GM10266 (cell line): ENCODE results near the gene ZNF585A.
"Not testable (repeated sequence)": the region's sequence is repeated elsewhere in the genome, so short reads cannot be mapped to it uniquely, and the experiment has no call there.

Experiments used
- DNase-seq: peaks from one replicate; pipeline ENCODE4 v3.0.0; 2012; ENCODE audit errors: extremely low spot score
- CTCF ChIP-seq: IDR thresholded peaks from 2 replicates; pipeline ENCODE4 v1.5.1; 2012; ENCODE audit warnings: mild to moderate bottlenecking, low read depth; ENCODE audit not compliant: control insufficient read depth, insufficient read depth; ENCODE audit errors: missing control alignments

Gene ZNF585A

GRCh38 chr19:37127999-37128820 is 44.3 kb downstream of the ZNF585A start:
- TF ChIP-seq CTCF: no peak
- no peak for DNase-seq

DNA sequence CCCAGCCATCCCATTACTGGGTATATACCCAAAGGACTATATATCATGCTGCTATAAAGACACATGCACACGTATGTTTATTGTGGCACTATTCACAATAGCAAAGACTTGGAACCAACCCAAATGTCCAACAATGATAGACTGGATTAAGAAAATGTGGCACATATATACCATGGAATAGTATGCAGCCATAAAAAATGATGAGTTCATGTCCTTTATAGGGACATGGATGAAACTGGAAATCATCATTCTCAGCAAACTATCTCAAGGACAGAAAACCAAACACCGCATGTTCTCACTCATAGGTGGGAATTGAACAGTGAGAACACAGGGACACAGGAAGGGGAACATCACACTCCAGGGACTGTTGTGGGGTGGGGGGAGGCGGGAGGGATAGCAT is 50.4 kb downstream of the ZNF585A start:
- not testable (repeated sequence) for DNase-seq

- no peak for TF ChIP-seq CTCF
- no peak for DNase-seq
These were observed 58.5 kb downstream of the ZNF585A start for GRCh38 chr19:37114001-37114400.

DNA sequence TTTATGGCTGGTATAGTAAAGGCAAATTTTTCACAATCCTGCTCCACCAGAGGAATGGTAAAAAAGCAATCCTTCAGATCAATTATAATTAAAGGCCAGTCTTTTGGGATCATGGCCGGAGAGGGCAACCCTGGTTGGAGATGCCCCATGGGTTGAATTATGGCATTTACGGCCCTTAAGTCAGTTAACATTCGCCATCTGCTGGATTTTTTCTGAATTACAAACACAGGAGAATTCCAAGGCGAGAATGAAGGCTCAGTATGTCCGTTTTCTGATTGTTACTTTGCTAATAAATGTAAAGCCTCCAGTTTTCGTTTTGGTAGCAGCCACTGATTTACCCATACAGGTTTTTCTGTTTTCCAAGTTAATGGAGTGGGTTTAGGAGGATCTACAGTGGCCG is 60.7 kb downstream of the ZNF585A start:
- DNase-seq: not testable (repeated sequence)

- DNase-seq: not testable (repeated sequence)
These were observed 68.4 kb downstream of the ZNF585A start for GRCh38 chr19:37104135-37104534.

- no peak for DNase-seq
- no peak for TF ChIP-seq CTCF
These were observed 73.9 kb downstream of the ZNF585A start for GRCh38 chr19:37098570-37098969.

DNA sequence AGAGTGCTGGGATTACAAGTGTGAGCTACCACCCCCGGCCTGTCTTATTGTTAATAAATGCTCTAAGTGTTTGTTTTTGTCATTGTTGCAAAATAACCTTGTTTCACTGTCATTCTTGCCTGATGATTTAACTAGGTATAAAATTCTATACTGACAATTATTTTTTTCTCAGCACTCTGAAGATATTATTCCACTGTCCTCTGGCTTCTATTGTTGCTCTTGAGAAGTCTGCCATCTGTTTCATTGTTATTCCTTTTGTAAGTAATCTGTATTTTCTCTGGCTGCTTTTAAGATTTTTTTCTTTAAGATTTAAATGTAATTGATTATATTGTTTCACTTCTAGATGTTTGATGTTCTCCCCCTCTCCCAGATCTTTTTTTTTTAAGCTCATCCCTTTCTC is 76.6 kb downstream of the ZNF585A start:
- no peak for TF ChIP-seq CTCF
- DNase-seq: no peak
